Adrenal gland (tissue), 5 donors: ENCODE data around the gene RGS6.

Source experiments
- CTCF ChIP-seq, 6 experiments: fragments of 450-650 bp in 4 of 6; fragments of 200-600 bp in 2 of 6; sonication (generic) in 1 of 6; IDR thresholded peaks; 1 replicate in 5 of 6; 2 replicates in 1 of 6; pipeline versions ENCODE4 v1.5.1 to v1.8.0; 2016 to 2021; ENCODE audit warnings: antibody characterized with exemption in 6 of 6, mild to moderate bottlenecking in 2 of 6, moderate library complexity in 1 of 6
- POLR2A ChIP-seq, 2 donors: fragments of 450-650 bp; IDR thresholded peaks; one replicate each; pipeline ENCODE4 v1.6.1; 2017; ENCODE audit warnings: antibody characterized with exemption in 2 of 2, mild to moderate bottlenecking in 2 of 2, moderate library complexity in 1 of 2
- donor health status: DM: no; HTN: no; CAD: no.

GRCh38 chr14:71996610-71997009, 64.4 kb downstream of the RGS6 start:
- TF ChIP-seq POLR2A (IDR thresholded peaks at IDR 0.05) = no peak
- no peak for TF ChIP-seq CTCF (IDR thresholded peaks at IDR 0.05)
